ENCODE data around the gene LSM7. TPM values are rescaled to one million over a fixed set of nuclear protein-coding genes. Genes with fewer than 3 reads are reported as not detected.
A peak's percentile ranks its signal among the peaks of the same experiment; 100 is the strongest.

LSM7 gene
- total and polyA plus RNA-seq, 2 of the 13 experiments (the other 11 are each of a cell fraction or from before 2014, with no cell fraction given) = 140 to 205 TPM

DNA sequence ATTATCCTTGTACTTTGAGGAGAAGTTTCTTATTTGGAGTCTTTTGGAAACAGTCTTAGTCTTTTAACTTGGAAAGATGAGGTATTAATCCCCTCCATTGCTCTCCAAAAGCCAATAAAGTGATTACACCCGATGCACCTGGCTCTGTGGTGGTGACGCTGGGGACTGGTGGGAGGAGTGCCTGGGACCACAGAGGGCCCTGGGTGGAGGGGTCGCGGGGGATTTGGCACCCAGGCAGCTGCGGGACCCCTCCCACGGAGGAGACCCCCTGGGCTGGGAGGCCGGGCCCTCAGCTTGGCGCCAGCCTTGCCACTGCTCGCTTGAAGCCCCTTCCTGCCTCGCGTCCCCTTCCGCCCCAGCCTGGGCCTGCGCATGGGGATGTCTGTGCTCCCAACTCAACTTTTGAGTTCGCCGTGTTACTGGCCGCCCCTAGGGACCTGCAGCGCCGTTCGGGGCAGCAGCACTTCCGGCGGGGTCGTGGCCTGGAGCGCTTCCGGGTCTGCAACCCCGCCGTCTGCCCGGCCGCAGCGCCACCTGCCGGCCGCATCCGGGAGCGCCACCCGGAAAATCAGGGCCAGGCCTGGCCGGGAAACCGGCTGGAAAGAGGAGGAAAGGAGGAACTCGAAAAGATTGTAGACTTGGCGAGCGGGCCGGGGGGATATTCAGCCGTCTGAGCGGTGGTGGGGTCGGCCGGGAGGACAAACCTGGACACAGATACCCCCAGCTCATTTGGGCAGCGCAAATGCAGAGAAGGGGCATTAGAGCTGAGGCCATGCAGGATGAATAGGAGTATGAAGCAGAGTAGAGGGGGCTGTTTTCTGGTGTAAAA, 54.8 kb downstream of the LSM7 start (continued):
- TF ChIP-seq ZNF572 (CRISPR knock-in tag; IDR thresholded peaks at IDR 0.05) = no peak
- peak; percentile 87 for TF ChIP-seq KAT8 (CRISPR knock-in tag; IDR thresholded peaks at IDR 0.05)
- TF ChIP-seq, protein P1, sequence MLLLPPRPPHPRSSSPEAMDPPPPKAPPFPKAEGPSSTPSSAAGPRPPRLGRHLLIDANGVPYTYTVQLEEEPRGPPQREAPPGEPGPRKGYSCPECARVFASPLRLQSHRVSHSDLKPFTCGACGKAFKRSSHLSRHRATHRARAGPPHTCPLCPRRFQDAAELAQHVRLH (CRISPR knock-in tag; IDR thresholded peaks at IDR 0.05; ENCODE audit: borderline replicate concordance, low read depth) = no peak
- TF ChIP-seq, protein P2, sequence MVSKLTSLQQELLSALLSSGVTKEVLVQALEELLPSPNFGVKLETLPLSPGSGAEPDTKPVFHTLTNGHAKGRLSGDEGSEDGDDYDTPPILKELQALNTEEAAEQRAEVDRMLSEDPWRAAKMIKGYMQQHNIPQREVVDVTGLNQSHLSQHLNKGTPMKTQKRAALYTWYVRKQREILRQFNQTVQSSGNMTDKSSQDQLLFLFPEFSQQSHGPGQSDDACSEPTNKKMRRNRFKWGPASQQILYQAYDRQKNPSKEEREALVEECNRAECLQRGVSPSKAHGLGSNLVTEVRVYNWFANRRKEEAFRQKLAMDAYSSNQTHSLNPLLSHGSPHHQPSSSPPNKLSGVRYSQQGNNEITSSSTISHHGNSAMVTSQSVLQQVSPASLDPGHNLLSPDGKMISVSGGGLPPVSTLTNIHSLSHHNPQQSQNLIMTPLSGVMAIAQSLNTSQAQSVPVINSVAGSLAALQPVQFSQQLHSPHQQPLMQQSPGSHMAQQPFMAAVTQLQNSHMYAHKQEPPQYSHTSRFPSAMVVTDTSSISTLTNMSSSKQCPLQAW (CRISPR knock-in tag; IDR thresholded peaks at IDR 0.05) = no peak; the same call in none of the 2 replicates
- TF ChIP-seq STAG1 (CRISPR knock-in tag; IDR thresholded peaks at IDR 0.05) = peak; percentile 62
- no peak for TF ChIP-seq GTF3A (CRISPR knock-in tag; conservative IDR thresholded peaks at IDR 0.05)
- no peak for TF ChIP-seq ZNF678 (CRISPR knock-in tag; IDR thresholded peaks at IDR 0.05)
- TF ChIP-seq, protein P3, sequence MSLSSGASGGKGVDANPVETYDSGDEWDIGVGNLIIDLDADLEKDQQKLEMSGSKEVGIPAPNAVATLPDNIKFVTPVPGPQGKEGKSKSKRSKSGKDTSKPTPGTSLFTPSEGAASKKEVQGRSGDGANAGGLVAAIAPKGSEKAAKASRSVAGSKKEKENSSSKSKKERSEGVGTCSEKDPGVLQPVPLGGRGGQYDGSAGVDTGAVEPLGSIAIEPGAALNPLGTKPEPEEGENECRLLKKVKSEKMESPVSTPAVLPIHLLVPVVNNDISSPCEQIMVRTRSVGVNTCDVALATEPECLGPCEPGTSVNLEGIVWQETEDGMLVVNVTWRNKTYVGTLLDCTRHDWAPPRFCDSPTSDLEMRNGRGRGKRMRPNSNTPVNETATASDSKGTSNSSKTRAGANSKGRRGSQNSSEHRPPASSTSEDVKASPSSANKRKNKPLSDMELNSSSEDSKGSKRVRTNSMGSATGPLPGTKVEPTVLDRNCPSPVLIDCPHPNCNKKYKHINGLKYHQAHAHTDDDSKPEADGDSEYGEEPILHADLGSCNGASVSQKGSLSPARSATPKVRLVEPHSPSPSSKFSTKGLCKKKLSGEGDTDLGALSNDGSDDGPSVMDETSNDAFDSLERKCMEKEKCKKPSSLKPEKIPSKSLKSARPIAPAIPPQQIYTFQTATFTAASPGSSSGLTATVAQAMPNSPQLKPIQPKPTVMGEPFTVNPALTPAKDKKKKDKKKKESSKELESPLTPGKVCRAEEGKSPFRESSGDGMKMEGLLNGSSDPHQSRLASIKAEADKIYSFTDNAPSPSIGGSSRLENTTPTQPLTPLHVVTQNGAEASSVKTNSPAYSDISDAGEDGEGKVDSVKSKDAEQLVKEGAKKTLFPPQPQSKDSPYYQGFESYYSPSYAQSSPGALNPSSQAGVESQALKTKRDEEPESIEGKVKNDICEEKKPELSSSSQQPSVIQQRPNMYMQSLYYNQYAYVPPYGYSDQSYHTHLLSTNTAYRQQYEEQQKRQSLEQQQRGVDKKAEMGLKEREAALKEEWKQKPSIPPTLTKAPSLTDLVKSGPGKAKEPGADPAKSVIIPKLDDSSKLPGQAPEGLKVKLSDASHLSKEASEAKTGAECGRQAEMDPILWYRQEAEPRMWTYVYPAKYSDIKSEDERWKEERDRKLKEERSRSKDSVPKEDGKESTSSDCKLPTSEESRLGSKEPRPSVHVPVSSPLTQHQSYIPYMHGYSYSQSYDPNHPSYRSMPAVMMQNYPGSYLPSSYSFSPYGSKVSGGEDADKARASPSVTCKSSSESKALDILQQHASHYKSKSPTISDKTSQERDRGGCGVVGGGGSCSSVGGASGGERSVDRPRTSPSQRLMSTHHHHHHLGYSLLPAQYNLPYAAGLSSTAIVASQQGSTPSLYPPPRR (CRISPR knock-in tag; IDR thresholded peaks at IDR 0.05; ENCODE audit: borderline replicate concordance) = peak; percentile 44; the same call in 1 of the 2 replicates
- no peak for TF ChIP-seq MZF1 (CRISPR knock-in tag; IDR thresholded peaks at IDR 0.05; ENCODE audit: borderline replicate concordance)
- TF ChIP-seq, protein P4, sequence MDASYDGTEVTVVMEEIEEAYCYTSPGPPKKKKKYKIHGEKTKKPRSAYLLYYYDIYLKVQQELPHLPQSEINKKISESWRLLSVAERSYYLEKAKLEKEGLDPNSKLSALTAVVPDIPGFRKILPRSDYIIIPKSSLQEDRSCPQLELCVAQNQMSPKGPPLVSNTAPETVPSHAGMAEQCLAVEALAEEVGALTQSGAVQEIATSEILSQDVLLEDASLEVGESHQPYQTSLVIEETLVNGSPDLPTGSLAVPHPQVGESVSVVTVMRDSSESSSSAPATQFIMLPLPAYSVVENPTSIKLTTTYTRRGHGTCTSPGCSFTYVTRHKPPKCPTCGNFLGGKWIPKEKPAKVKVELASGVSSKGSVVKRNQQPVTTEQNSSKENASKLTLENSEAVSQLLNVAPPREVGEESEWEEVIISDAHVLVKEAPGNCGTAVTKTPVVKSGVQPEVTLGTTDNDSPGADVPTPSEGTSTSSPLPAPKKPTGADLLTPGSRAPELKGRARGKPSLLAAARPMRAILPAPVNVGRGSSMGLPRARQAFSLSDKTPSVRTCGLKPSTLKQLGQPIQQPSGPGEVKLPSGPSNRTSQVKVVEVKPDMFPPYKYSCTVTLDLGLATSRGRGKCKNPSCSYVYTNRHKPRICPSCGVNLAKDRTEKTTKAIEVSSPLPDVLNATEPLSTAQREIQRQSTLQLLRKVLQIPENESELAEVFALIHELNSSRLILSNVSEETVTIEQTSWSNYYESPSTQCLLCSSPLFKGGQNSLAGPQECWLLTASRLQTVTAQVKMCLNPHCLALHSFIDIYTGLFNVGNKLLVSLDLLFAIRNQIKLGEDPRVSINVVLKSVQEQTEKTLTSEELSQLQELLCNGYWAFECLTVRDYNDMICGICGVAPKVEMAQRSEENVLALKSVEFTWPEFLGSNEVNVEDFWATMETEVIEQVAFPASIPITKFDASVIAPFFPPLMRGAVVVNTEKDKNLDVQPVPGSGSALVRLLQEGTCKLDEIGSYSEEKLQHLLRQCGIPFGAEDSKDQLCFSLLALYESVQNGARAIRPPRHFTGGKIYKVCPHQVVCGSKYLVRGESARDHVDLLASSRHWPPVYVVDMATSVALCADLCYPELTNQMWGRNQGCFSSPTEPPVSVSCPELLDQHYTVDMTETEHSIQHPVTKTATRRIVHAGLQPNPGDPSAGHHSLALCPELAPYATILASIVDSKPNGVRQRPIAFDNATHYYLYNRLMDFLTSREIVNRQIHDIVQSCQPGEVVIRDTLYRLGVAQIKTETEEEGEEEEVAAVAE (CRISPR knock-in tag; IDR thresholded peaks at IDR 0.05; ENCODE audit: borderline replicate concordance) = peak; percentile 28; the same call in 1 of the 2 replicates
- TF ChIP-seq HOXA7 (CRISPR knock-in tag; IDR thresholded peaks at IDR 0.05) = no peak
- TF ChIP-seq, protein P5, sequence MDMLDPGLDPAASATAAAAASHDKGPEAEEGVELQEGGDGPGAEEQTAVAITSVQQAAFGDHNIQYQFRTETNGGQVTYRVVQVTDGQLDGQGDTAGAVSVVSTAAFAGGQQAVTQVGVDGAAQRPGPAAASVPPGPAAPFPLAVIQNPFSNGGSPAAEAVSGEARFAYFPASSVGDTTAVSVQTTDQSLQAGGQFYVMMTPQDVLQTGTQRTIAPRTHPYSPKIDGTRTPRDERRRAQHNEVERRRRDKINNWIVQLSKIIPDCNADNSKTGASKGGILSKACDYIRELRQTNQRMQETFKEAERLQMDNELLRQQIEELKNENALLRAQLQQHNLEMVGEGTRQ (IDR thresholded peaks at IDR 0.05; ENCODE audit: low read depth, low read length) = no peak
- TF ChIP-seq, protein P5 (CRISPR knock-in tag; IDR thresholded peaks at IDR 0.05; ENCODE audit: borderline replicate concordance) = no peak; the same call in 1 of the 2 replicates
- peak; percentile 84 for TF ChIP-seq RXRA (CRISPR knock-in tag; IDR thresholded peaks at IDR 0.05)
- TF ChIP-seq JARID2 (CRISPR knock-in tag; IDR thresholded peaks at IDR 0.05; ENCODE audit: insufficient replicate concordance) = peak; percentile 45

Measured in HepG2 (cell line).